Mesothelial cell of epicardium (in vitro differentiated cells): ENCODE results near the gene MRPL11. TPM values are rescaled to one million over a fixed set of nuclear protein-coding genes. Genes with fewer than 3 reads are reported as not detected.
A peak's percentile ranks its signal among the peaks of the same experiment; 100 is the strongest.

Experiments used
- DNase-seq, 2 experiments: peaks; one replicate each; pipeline ENCODE4 v3.0.0; 2021; ENCODE audit warnings: low spot score in 2 of 2; ENCODE audit not compliant: unreplicated experiment in 2 of 2
- H3K27ac Mint-ChIP-seq: 2 replicates; pipeline ENCODE4 v1.8.0; 2021; ENCODE audit warnings: mixed read lengths
- H3K27me3 Mint-ChIP-seq: 2 replicates; pipeline ENCODE4 v1.8.0; 2021; ENCODE audit warnings: low read depth, mixed read lengths
- H3K36me3 Mint-ChIP-seq: 2 replicates; pipeline ENCODE4 v1.8.0; 2021; ENCODE audit warnings: mixed read lengths
- H3K4me1 Mint-ChIP-seq: 2 replicates; pipeline ENCODE4 v1.8.0; 2021; ENCODE audit warnings: mixed read lengths
- H3K4me3 Mint-ChIP-seq: 2 replicates; pipeline ENCODE4 v1.8.0; 2021; ENCODE audit warnings: mild to moderate bottlenecking, moderate library complexity, mixed read lengths
- H3K9me3 Mint-ChIP-seq: 2 replicates; pipeline ENCODE4 v1.8.0; 2021; ENCODE audit warnings: mixed read lengths
- total RNA-seq: library from RNA; stranded (reverse); gene quantifications from 3 replicates; pipeline ENCODE4 v1.2.1, GENCODE V29; 2021
- TF ChIP-seq, protein P1 (sequence below): fragments of 200-600 bp; sonication (generic); IDR thresholded peaks from one replicate; pipeline ENCODE4 v1.5.0; 2021; ENCODE audit warnings: antibody characterized with exemption; ENCODE audit not compliant: unreplicated experiment

The MRPL11 gene
- total RNA-seq, 1 donor from 2014 or later, result 49.7 TPM

DNA sequence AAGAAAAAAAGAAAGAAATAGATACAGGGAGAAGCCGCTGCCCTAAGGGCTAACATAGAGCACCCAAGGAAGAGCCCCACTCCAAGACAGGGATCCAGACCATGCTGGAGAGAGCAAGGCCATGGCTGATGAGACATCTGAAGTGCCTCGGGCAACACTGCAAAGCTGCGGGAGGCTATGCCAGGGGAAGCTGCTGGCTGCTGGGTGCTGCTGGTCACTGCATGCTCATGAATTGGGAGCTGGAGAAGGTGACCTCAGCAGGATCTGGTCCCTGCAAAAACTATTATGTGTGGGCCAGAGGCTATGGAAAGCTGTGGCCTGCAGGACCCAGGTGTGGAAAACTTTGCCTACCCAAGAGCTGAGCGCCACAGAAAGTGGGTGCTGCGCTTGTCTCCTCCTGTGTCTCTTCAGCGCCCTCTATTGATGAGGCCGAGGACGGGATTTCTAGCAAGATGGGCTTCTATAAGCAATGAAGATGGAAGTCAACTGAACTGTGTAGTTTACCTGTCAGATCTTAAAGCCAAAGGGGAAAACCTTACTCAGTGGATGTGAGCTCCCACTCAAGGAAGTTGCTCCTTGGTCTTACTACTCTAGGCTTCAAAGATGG is 49.8 kb downstream of the MRPL11 start:
- peaks cover 6% of the 10 kb centered on the region for H3K4me1 Mint-ChIP-seq
- H3K36me3 Mint-ChIP-seq, result no peaks in the 10 kb centered on the region
- DNase-seq, result no peak
- H3K9me3 Mint-ChIP-seq, result no peaks in the 10 kb centered on the region
- H3K27ac Mint-ChIP-seq, result no peak overlapping the region
- no peak overlapping the region for H3K4me3 Mint-ChIP-seq
- peaks cover 9% of the 10 kb centered on the region for H3K27me3 Mint-ChIP-seq
- TF ChIP-seq, protein P1, sequence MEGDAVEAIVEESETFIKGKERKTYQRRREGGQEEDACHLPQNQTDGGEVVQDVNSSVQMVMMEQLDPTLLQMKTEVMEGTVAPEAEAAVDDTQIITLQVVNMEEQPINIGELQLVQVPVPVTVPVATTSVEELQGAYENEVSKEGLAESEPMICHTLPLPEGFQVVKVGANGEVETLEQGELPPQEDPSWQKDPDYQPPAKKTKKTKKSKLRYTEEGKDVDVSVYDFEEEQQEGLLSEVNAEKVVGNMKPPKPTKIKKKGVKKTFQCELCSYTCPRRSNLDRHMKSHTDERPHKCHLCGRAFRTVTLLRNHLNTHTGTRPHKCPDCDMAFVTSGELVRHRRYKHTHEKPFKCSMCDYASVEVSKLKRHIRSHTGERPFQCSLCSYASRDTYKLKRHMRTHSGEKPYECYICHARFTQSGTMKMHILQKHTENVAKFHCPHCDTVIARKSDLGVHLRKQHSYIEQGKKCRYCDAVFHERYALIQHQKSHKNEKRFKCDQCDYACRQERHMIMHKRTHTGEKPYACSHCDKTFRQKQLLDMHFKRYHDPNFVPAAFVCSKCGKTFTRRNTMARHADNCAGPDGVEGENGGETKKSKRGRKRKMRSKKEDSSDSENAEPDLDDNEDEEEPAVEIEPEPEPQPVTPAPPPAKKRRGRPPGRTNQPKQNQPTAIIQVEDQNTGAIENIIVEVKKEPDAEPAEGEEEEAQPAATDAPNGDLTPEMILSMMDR, result no peak

DNA sequence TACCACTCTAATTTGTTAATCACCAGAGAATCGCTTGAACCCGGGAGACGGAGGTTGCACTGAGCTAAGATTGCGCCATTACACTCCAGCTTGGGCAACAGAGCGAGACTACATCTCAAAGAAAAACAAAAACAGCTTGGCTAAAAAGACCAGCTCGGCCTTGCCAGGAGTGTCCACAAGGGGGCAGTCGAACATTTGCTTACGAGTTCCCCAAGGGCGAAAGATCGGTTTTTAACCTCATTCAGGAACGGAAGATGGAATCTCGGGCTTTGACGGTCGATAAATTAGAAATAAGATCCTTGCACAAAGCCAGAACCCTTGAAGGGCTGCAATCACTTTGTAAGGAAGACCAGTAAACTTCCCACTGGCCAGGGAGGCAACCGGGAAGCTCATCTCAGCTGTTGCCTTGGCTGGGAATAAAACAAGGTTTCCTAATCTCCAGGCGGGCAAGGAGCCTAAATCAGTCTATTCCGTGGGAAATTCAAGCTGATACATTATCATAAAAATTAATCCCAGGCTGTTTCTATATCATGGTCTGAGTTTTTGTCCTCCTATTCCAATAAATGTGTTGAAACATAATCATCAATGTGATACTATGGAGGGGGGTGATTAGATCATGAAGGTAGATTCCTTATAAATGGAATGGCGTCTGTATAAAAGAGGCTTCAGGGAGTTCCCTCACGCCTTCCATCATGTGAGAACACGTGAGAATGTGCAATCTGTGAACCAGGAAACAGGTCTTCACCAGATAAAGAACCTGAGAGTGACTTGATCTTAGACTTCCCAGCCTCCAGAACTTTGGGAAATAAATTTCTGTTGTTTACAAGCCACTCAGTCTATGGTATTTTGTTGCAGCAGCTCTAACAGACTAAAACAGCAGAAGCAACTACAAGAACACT is 52.2 kb downstream of the MRPL11 start:
- no peaks in the 10 kb centered on the region for H3K9me3 Mint-ChIP-seq

More for the DNA sequence above, 52.2 kb downstream of the MRPL11 start:
- peaks cover 6% of the 10 kb centered on the region for H3K4me1 Mint-ChIP-seq
- DNase-seq, result peak; percentile 63 to 89
- H3K4me3 Mint-ChIP-seq, result peak overlapping the region; percentile 53
- H3K36me3 Mint-ChIP-seq, result no peaks in the 10 kb centered on the region
- no peak overlapping the region for H3K27ac Mint-ChIP-seq
- H3K27me3 Mint-ChIP-seq, result peaks cover 6% of the 10 kb centered on the region
- TF ChIP-seq, protein P1, result peak; percentile 91

Other genes starting within 250 kb of the MRPL11 start
- 42.0 to 43.0 TPM (median 42.9 TPM) in 3 replicates for gene KLC2, start 181.1 kb downstream of the MRPL11 start, total RNA-seq
- 88.6 to 91.8 TPM (median 90.1 TPM) in 3 replicates for gene RAB1B, start 170.2 kb downstream of the MRPL11 start, total RNA-seq
- gene CNIH2, start 160.7 kb downstream of the MRPL11 start, total RNA-seq, result 10.1 to 11.5 TPM (median 10.2 TPM) in 3 replicates
- gene YIF1A, start 149.7 kb downstream of the MRPL11 start, total RNA-seq, result 66.8 to 74.0 TPM (median 71.2 TPM) in 3 replicates
- gene TMEM151A, start 147.0 kb downstream of the MRPL11 start, total RNA-seq, result 1.3 to 1.8 TPM (median 1.6 TPM) in 3 replicates
- gene CD248, start 121.8 kb downstream of the MRPL11 start, total RNA-seq, result 95.2 to 102 TPM (median 97.9 TPM) in 3 replicates
- 6.7 to 7.1 TPM (median 7.0 TPM) in 3 replicates for gene RIN1, start 102.4 kb downstream of the MRPL11 start, total RNA-seq
- gene BRMS1, start 93.7 kb downstream of the MRPL11 start, total RNA-seq, result 25.0 to 27.1 TPM (median 26.5 TPM) in 3 replicates
- gene B4GAT1, start 91.2 kb downstream of the MRPL11 start, total RNA-seq, result 28.1 to 30.2 TPM (median 29.5 TPM) in 3 replicates
- gene SLC29A2, start 67.1 kb downstream of the MRPL11 start, total RNA-seq, result 33.0 to 35.9 TPM (median 35.7 TPM) in 3 replicates
- gene NPAS4, start 17.8 kb downstream of the MRPL11 start, total RNA-seq, result 1.00 to 1.2 TPM (median 1.1 TPM) in 3 replicates
- gene PELI3, start 28.1 kb upstream of the MRPL11 start, total RNA-seq, result 17.3 to 18.2 TPM (median 17.9 TPM) in 3 replicates
- gene DPP3, start 41.6 kb upstream of the MRPL11 start, total RNA-seq, result 40.8 to 47.2 TPM (median 42.9 TPM) in 3 replicates
- 61.5 to 62.0 TPM (median 61.5 TPM) in 3 replicates for gene BBS1, start 71.8 kb upstream of the MRPL11 start, total RNA-seq
- gene ZDHHC24, start 107.2 kb upstream of the MRPL11 start, total RNA-seq, result 13.2 to 14.7 TPM (median 13.7 TPM) in 3 replicates
- gene ACTN3, start 108.1 kb upstream of the MRPL11 start, total RNA-seq, result 0.11 to 0.13 TPM (median 0.13 TPM) in 3 replicates
- not detected in 3 replicates for gene CTSF, start 129.8 kb upstream of the MRPL11 start, total RNA-seq
- 0.25 to 0.42 TPM (median 0.41 TPM) in 3 replicates for gene CCDC87, start 154.2 kb upstream of the MRPL11 start, total RNA-seq
- gene CCS, start 154.3 kb upstream of the MRPL11 start, total RNA-seq, result 79.8 to 81.4 TPM (median 80.7 TPM) in 3 replicates
- gene RBM14, start 177.8 kb upstream of the MRPL11 start, total RNA-seq, result 126 to 135 TPM (median 128 TPM) in 3 replicates
- gene RBM4, start 199.9 kb upstream of the MRPL11 start, total RNA-seq, result 240 to 248 TPM (median 242 TPM) in 3 replicates
- 38.7 to 40.7 TPM (median 39.6 TPM) in 3 replicates for gene RBM4B, start 239.0 kb upstream of the MRPL11 start, total RNA-seq